ENCODE results near the gene H2BK1.

The H2BK1 gene

GRCh38 chr7:151238924-151239836, 28.9 kb upstream of the H2BK1 start:
- Histone ChIP-seq H3K9me2 (replicated peaks; ENCODE audit: control insufficient read depth, low read length) (no peaks in the 10 kb centered on the region), H3K9me3 (ENCODE audit: control insufficient read depth, insufficient read depth, low read length) (no peaks in the 10 kb centered on the region), H3K4me2 (ENCODE audit: low read length) (no peak overlapping the region), H3K27me3 (ENCODE audit: control insufficient read depth, low read length) (peaks cover 6% of the 10 kb centered on the region; the same call in 1 of the 2 replicates), H3K4me1 (ENCODE audit: control insufficient read depth, low read length) (peaks cover 22% of the 10 kb centered on the region), H3K36me3 (ENCODE audit: control insufficient read depth, low read length) (peaks cover 38% of the 10 kb centered on the region), H3K27ac (ENCODE audit: low read depth, low read length) (no peak overlapping the region), H4K20me1 (ENCODE audit: control insufficient read depth, insufficient read depth, low read depth, low read length) (no peaks in the 10 kb centered on the region), H3K79me2 (ENCODE audit: control insufficient read depth, low read length) (peaks cover 10% of the 10 kb centered on the region), H3F3A (ENCODE audit: control insufficient read depth, insufficient read depth) (no peaks in the 10 kb centered on the region), H3K4me3 (ENCODE audit: low read length) (no peak overlapping the region)
- TF ChIP-seq EZH2phosphoT487 (IDR thresholded peaks at IDR 0.05; ENCODE audit: borderline replicate concordance, low read length): no peak
- TF ChIP-seq CTCF (IDR thresholded peaks at IDR 0.05; ENCODE audit: low read depth, low read length, poor library complexity, severe bottlenecking): no peak

GRCh38 chr7:151238190-151238810, 28.0 kb upstream of the H2BK1 start:
- 0 out of 2 replicates have a peak, but pooled peaks cover under 1% of the 10 kb centered on the region for H4K20me1 ChIP-seq (ENCODE audit: control insufficient read depth, insufficient read depth, low read depth, low read length)
- H3K79me2 ChIP-seq (ENCODE audit: control insufficient read depth, low read length): peaks cover 19% of the 10 kb centered on the region
- no peak overlapping the region for H3K27ac ChIP-seq (ENCODE audit: low read depth, low read length)
- H3K9me2 ChIP-seq (replicated peaks; ENCODE audit: control insufficient read depth, low read length): no peaks in the 10 kb centered on the region
- no peak overlapping the region for H3K4me2 ChIP-seq (ENCODE audit: low read length)
- peaks cover 40% of the 10 kb centered on the region for H3K36me3 ChIP-seq (ENCODE audit: control insufficient read depth, low read length)
- H3F3A ChIP-seq (ENCODE audit: control insufficient read depth, insufficient read depth): no peaks in the 10 kb centered on the region
- H3K27me3 ChIP-seq (ENCODE audit: control insufficient read depth, low read length): no peaks in the 10 kb centered on the region
- no peak for TF ChIP-seq CTCF (IDR thresholded peaks at IDR 0.05; ENCODE audit: low read depth, low read length, poor library complexity, severe bottlenecking)
- no peak for TF ChIP-seq EZH2phosphoT487 (IDR thresholded peaks at IDR 0.05; ENCODE audit: borderline replicate concordance, low read length)
- H3K4me3 ChIP-seq (ENCODE audit: low read length): no peak overlapping the region
- no peaks in the 10 kb centered on the region for H3K9me3 ChIP-seq (ENCODE audit: control insufficient read depth, insufficient read depth, low read length)
- H3K4me1 ChIP-seq (ENCODE audit: control insufficient read depth, low read length): peaks cover 22% of the 10 kb centered on the region

- Histone ChIP-seq H3K27me3 (ENCODE audit: control insufficient read depth, low read length) (no peaks in the 10 kb centered on the region), H4K20me1 (ENCODE audit: control insufficient read depth, insufficient read depth, low read depth, low read length) (0 out of 2 replicates have a peak, but pooled peaks cover 7% of the 10 kb centered on the region), H3K9me2 (replicated peaks; ENCODE audit: control insufficient read depth, low read length) (no peaks in the 10 kb centered on the region), H3K79me2 (ENCODE audit: control insufficient read depth, low read length) (peaks cover 27% of the 10 kb centered on the region), H3K4me1 (ENCODE audit: control insufficient read depth, low read length) (peaks cover 21% of the 10 kb centered on the region), H3F3A (ENCODE audit: control insufficient read depth, insufficient read depth) (no peaks in the 10 kb centered on the region), H3K36me3 (ENCODE audit: control insufficient read depth, low read length) (peaks cover 44% of the 10 kb centered on the region), H3K27ac (ENCODE audit: low read depth, low read length) (no peak overlapping the region), H3K4me3 (ENCODE audit: low read length) (no peak overlapping the region), H3K9me3 (ENCODE audit: control insufficient read depth, insufficient read depth, low read length) (no peaks in the 10 kb centered on the region), H3K4me2 (ENCODE audit: low read length) (no peak overlapping the region)
- TF ChIP-seq CTCF (IDR thresholded peaks at IDR 0.05; ENCODE audit: low read depth, low read length, poor library complexity, severe bottlenecking) (no peak), EZH2phosphoT487 (IDR thresholded peaks at IDR 0.05; ENCODE audit: borderline replicate concordance, low read length) (no peak)
Observed at GRCh38 chr7:151237244-151238189, 27.2 kb upstream of the H2BK1 start.

All from DOHH2 (cell line).